HL-60 (cell line): Measurements from ENCODE around the gene JARID2.

ENCODE experiments used
- DNase-seq, 2 experiments: peaks; one replicate each; pipeline ENCODE4 v3.0.0-alpha.2; 2010 to 2020; ENCODE audit warnings: low read depth in 1 of 2, low spot score in 1 of 2
- H3K27ac ChIP-seq: fragments of 250-450 bp; sonication (Bioruptor Pico); replicated peaks from 2 replicates; pipeline ENCODE4 v1.5.1; 2020; ENCODE audit warnings: mild to moderate bottlenecking, moderate library complexity
- H3K27me3 ChIP-seq: fragments of 250-450 bp; sonication (Bioruptor Pico); 2 replicates; pipeline ENCODE4 v1.5.1; 2021; ENCODE audit warnings: mild to moderate bottlenecking, moderate library complexity; ENCODE audit not compliant: insufficient read depth, poor library complexity, severe bottlenecking
- H3K4me3 ChIP-seq: replicated peaks from 2 replicates; pipeline ENCODE4 v1.5.1; 2011; ENCODE audit warnings: mild to moderate bottlenecking, control low read depth, low read length; ENCODE audit not compliant: insufficient read depth
- CTCF ChIP-seq: IDR thresholded peaks from one replicate; pipeline ENCODE4 v1.5.1; 2011; ENCODE audit warnings: low read length, control low read depth, inconsistent platforms; ENCODE audit not compliant: insufficient read depth
- GABPA ChIP-seq: IDR thresholded peaks from 2 replicates; pipeline ENCODE4 v1.6.1; 2012; ENCODE audit warnings: low read depth
- POLR2AphosphoS5 ChIP-seq: IDR thresholded peaks from 2 replicates; pipeline ENCODE4 v1.6.1; 2012; ENCODE audit warnings: low read depth
- REST ChIP-seq: IDR thresholded peaks from 2 replicates; pipeline ENCODE4 v1.6.1; 2012; ENCODE audit warnings: low read depth; ENCODE audit not compliant: insufficient replicate concordance
- SPI1 ChIP-seq: IDR thresholded peaks from 2 replicates; pipeline ENCODE4 v1.6.1; 2012; ENCODE audit warnings: low read depth, mild to moderate bottlenecking, borderline replicate concordance

The JARID2 gene

GRCh38 chr6:15206887-15207286 is 39.0 kb upstream of the JARID2 start:
- Histone ChIP-seq H3K4me3 (no peak overlapping the region), H3K27me3 (no peaks in the 10 kb centered on the region), H3K27ac (peak overlapping the region; percentile 30; the same call in 1 of the 2 replicates)
- DNase-seq = no peak
- TF ChIP-seq SPI1 (no peak), CTCF (no peak), GABPA (no peak), POLR2AphosphoS5 (no peak), REST (no peak)

GRCh38 chr6:15207923-15208322 is 37.9 kb upstream of the JARID2 start:
- no peak for DNase-seq
- Histone ChIP-seq H3K4me3 (no peak overlapping the region), H3K27ac (no peak overlapping the region), H3K27me3 (no peaks in the 10 kb centered on the region)
- TF ChIP-seq REST = no peak
- TF ChIP-seq POLR2AphosphoS5 = no peak
- no peak for TF ChIP-seq SPI1
- TF ChIP-seq GABPA = no peak
- no peak for TF ChIP-seq CTCF

GRCh38 chr6:15213838-15214400 is 31.9 kb upstream of the JARID2 start:
- no peak overlapping the region for H3K4me3 ChIP-seq
- TF ChIP-seq CTCF (no peak), SPI1 (no peak), REST (no peak), POLR2AphosphoS5 (no peak), GABPA (no peak)
- no peak overlapping the region for H3K27ac ChIP-seq
- H3K27me3 ChIP-seq = no peaks in the 10 kb centered on the region
- no peak for DNase-seq
